Measurements from ENCODE around the gene TENM3.

Gene TENM3

DNA sequence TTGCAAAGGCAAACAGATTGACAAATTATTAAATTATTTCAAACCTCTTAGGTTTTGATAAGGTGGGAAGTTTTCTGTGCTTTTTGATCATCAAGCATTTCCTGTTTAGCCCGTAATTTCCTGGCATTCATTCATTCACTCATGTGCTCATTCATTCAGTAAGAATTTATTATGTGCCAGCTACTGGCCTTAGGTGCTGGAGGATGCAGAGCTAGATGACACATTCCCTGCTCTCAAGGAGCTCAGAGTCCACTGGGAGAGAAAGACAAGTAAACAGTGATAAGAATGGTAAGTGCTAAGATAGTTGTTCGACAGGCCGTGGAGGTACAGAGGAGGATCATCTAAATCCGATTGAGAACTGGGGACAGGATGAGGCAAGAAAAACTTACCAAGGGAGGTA is 520.9 kb downstream of the TENM3 start:
- H3K36me3 ChIP-seq (ENCODE audit: control insufficient read depth, low read length), result no peaks in the 10 kb centered on the region
- no peak overlapping the region for H3K27ac ChIP-seq (ENCODE audit: low read depth, low read length)
- H3K27me3 ChIP-seq (ENCODE audit: control insufficient read depth, low read length), result no peaks in the 10 kb centered on the region
- H3K9me2 ChIP-seq (replicated peaks; ENCODE audit: control insufficient read depth, low read length), result no peaks in the 10 kb centered on the region
- no peak overlapping the region for H3K4me2 ChIP-seq (ENCODE audit: low read length)
- no peaks in the 10 kb centered on the region for H3F3A ChIP-seq (ENCODE audit: control insufficient read depth, insufficient read depth)
- no peaks in the 10 kb centered on the region for H3K9me3 ChIP-seq (ENCODE audit: control insufficient read depth, insufficient read depth, low read length)
- H3K4me3 ChIP-seq (ENCODE audit: low read length), result no peak overlapping the region
- H3K4me1 ChIP-seq (ENCODE audit: control insufficient read depth, low read length), result no peaks in the 10 kb centered on the region
- no peaks in the 10 kb centered on the region for H3K79me2 ChIP-seq (ENCODE audit: control insufficient read depth, low read length)
- TF ChIP-seq EZH2phosphoT487 (IDR thresholded peaks at IDR 0.05; ENCODE audit: borderline replicate concordance, low read length), result no peak
- TF ChIP-seq, protein P1, sequence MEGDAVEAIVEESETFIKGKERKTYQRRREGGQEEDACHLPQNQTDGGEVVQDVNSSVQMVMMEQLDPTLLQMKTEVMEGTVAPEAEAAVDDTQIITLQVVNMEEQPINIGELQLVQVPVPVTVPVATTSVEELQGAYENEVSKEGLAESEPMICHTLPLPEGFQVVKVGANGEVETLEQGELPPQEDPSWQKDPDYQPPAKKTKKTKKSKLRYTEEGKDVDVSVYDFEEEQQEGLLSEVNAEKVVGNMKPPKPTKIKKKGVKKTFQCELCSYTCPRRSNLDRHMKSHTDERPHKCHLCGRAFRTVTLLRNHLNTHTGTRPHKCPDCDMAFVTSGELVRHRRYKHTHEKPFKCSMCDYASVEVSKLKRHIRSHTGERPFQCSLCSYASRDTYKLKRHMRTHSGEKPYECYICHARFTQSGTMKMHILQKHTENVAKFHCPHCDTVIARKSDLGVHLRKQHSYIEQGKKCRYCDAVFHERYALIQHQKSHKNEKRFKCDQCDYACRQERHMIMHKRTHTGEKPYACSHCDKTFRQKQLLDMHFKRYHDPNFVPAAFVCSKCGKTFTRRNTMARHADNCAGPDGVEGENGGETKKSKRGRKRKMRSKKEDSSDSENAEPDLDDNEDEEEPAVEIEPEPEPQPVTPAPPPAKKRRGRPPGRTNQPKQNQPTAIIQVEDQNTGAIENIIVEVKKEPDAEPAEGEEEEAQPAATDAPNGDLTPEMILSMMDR (IDR thresholded peaks at IDR 0.05; ENCODE audit: low read depth, low read length, poor library complexity, severe bottlenecking), result no peak
- H4K20me1 ChIP-seq (ENCODE audit: control insufficient read depth, insufficient read depth, low read depth, low read length), result no peaks in the 10 kb centered on the region

DNA sequence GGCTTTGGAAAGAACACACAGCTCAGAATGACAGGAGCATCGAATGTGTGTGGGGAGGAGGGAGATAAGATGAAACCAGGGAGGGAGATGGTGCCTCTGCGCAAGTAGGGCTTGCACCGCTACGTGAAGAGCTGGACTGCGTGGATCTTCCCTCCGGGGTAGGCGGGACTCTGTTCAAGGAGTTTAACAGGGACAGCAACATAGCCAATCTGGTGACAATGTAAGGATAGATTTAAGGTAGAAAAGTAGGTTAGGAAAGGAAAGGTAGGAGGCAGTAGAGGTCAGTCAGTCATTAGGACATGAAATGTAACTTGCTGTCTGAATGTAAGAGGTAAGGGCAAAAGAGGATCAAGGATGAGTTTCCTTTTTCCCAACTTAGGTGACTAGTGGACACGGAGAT is 521.4 kb downstream of the TENM3 start:
- H3F3A ChIP-seq (ENCODE audit: control insufficient read depth, insufficient read depth), result no peaks in the 10 kb centered on the region
- H3K4me2 ChIP-seq (ENCODE audit: low read length), result no peak overlapping the region
- no peaks in the 10 kb centered on the region for H3K27me3 ChIP-seq (ENCODE audit: control insufficient read depth, low read length)
- no peaks in the 10 kb centered on the region for H3K9me3 ChIP-seq (ENCODE audit: control insufficient read depth, insufficient read depth, low read length)
- no peaks in the 10 kb centered on the region for H4K20me1 ChIP-seq (ENCODE audit: control insufficient read depth, insufficient read depth, low read depth, low read length)
- H3K36me3 ChIP-seq (ENCODE audit: control insufficient read depth, low read length), result no peaks in the 10 kb centered on the region
- no peaks in the 10 kb centered on the region for H3K79me2 ChIP-seq (ENCODE audit: control insufficient read depth, low read length)
- H3K9me2 ChIP-seq (replicated peaks; ENCODE audit: control insufficient read depth, low read length), result no peaks in the 10 kb centered on the region
- H3K4me3 ChIP-seq (ENCODE audit: low read length), result no peak overlapping the region
- TF ChIP-seq EZH2phosphoT487 (IDR thresholded peaks at IDR 0.05; ENCODE audit: borderline replicate concordance, low read length), result no peak
- TF ChIP-seq, protein P1 (IDR thresholded peaks at IDR 0.05; ENCODE audit: low read depth, low read length, poor library complexity, severe bottlenecking), result no peak
- H3K27ac ChIP-seq (ENCODE audit: low read depth, low read length), result no peak overlapping the region
- H3K4me1 ChIP-seq (ENCODE audit: control insufficient read depth, low read length), result no peaks in the 10 kb centered on the region

DNA sequence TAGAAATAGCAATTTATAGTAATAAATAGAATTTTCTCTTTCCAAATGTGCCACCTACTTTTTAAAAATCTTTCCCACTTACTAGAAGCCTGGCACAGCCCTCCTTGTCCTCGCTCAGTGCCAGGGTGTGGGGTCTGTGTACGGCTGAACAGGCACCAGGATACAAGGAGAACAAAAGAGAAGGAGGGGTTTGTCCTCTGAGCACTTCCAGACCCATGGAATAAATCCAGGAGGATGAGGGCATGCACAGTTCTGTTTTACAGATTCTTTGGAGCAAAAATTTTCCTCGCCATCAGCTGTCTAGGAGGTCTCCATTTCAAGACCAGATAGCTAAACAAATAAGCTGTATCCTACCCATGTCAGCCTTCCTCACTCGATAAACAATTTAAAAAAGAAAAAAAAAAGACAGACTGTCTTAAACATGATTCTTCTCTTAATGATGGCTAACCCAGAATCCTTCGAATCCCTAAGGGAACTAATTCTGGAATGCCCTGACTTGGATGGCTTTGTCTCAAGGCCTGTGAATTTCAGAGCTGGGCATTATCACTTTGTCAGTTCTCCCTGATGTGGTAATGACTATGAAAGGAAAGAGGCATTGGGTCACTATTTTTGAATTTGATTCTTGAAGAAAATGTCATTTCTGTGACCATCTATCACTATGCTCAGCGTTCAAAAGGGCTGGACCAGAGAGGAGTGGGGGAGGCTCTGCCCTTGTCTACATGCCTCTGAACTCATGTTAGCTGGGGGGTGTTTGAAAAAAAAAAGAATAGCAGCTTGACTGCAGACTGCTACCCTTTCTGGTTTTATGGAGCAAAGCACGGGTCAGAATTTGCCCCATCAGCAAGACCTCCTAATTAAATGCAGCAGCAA is 523.0 kb downstream of the TENM3 start:
- Histone ChIP-seq H3K27ac (ENCODE audit: low read depth, low read length) (no peak overlapping the region), H3K79me2 (ENCODE audit: control insufficient read depth, low read length) (no peaks in the 10 kb centered on the region), H3F3A (ENCODE audit: control insufficient read depth, insufficient read depth) (no peaks in the 10 kb centered on the region), H3K4me1 (ENCODE audit: control insufficient read depth, low read length) (no peaks in the 10 kb centered on the region), H3K9me3 (ENCODE audit: control insufficient read depth, insufficient read depth, low read length) (no peaks in the 10 kb centered on the region), H4K20me1 (ENCODE audit: control insufficient read depth, insufficient read depth, low read depth, low read length) (no peaks in the 10 kb centered on the region), H3K9me2 (replicated peaks; ENCODE audit: control insufficient read depth, low read length) (no peaks in the 10 kb centered on the region), H3K36me3 (ENCODE audit: control insufficient read depth, low read length) (no peaks in the 10 kb centered on the region), H3K27me3 (ENCODE audit: control insufficient read depth, low read length) (no peaks in the 10 kb centered on the region), H3K4me3 (ENCODE audit: low read length) (no peak overlapping the region), H3K4me2 (ENCODE audit: low read length) (no peak overlapping the region)
- TF ChIP-seq EZH2phosphoT487 (IDR thresholded peaks at IDR 0.05; ENCODE audit: borderline replicate concordance, low read length), result no peak
- TF ChIP-seq, protein P1 (IDR thresholded peaks at IDR 0.05; ENCODE audit: low read depth, low read length, poor library complexity, severe bottlenecking), result no peak
